Calu3 (cell line): Measurements from ENCODE around the gene DAAM2. TPM values are rescaled to one million over a fixed set of nuclear protein-coding genes. Genes with fewer than 3 reads are reported as not detected.

Experiments
- BruUV-seq: library from RNA; stranded (reverse); fragments of 400-500 nt; replicated peaks from 2 replicates; lab custom pipeline; 2021; lab: Mats Ljungman, UMichigan
- CTCF ChIA-PET: fragments of 300-600 bp; sonication (Branson Sonifier 250); formaldehyde crosslinking; loops from one replicate; lab custom pipeline; 2022; ENCODE audit warnings: antibody characterized with exemption; lab: Charles Lee
- DNase-seq: peaks from one replicate; pipeline ENCODE4 v3.0.0; 2022
- H3K27ac Mint-ChIP-seq: one replicate; pipeline ENCODE4 v1.8.0; 2022; ENCODE audit warnings: mixed read lengths; ENCODE audit not compliant: unreplicated experiment
- H3K27me3 Mint-ChIP-seq: one replicate; pipeline ENCODE4 v1.8.0; 2022; ENCODE audit warnings: mixed read lengths; ENCODE audit not compliant: unreplicated experiment
- H3K36me3 Mint-ChIP-seq: one replicate; pipeline ENCODE4 v1.8.0; 2022; ENCODE audit warnings: mild to moderate bottlenecking, moderate library complexity, mixed read lengths; ENCODE audit not compliant: insufficient read depth, unreplicated experiment
- H3K4me1 Mint-ChIP-seq: one replicate; pipeline ENCODE4 v1.8.0; 2022; ENCODE audit warnings: mild to moderate bottlenecking, low read depth, mixed read lengths; ENCODE audit not compliant: unreplicated experiment
- H3K4me3 Mint-ChIP-seq: one replicate; pipeline ENCODE4 v1.8.0; 2022; ENCODE audit warnings: mild to moderate bottlenecking, low read depth, moderate library complexity, mixed read lengths; ENCODE audit not compliant: unreplicated experiment
- H3K9me3 Mint-ChIP-seq: one replicate; pipeline ENCODE4 v1.8.0; 2022; ENCODE audit warnings: low read depth, mixed read lengths; ENCODE audit not compliant: unreplicated experiment
- CTCF ChIP-seq: fragments of 200-600 bp; IDR thresholded peaks from one replicate; pipeline ENCODE4 v1.8.0; 2022; ENCODE audit warnings: antibody characterized with exemption; ENCODE audit not compliant: unreplicated experiment
- intact Hi-C: fragments of 100-400 bp; cut with micrococcal nuclease; formaldehyde crosslinking; loops from one replicate; pipeline ENCODE4 v1.10.0; 2022; ENCODE audit not compliant: unreplicated experiment
- total RNA-seq: library from RNA; stranded (reverse); gene quantifications from 2 replicates; pipeline ENCODE4 v1.2.3, GENCODE V29; 2022

DAAM2 gene
- total RNA-seq, 1 experiment from 2014 or later: not detected

DNA sequence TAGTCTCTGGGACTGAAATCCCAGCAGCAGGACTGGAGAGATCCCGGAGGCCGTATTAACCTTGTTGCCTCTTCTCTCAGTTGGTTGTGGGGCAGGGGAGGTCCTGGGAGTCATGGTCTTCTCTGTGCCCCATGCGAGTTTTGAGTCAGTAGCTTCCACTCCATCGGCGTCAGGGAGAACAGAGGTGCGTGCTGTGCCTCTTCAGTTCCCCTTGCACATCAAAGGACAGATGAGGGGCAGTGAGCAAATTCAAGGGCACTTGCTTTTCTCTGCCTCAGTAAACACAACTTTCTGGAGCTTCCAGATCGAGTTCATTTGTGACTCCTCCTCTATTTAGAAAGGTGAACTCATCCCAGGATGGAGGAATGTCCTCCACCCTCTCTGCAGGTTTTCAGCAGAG, 93.5 kb downstream of the DAAM2 start:
- H3K4me3 Mint-ChIP-seq: no peak overlapping the region
- DNase-seq: no peak
- H3K27me3 Mint-ChIP-seq: peaks cover 65% of the 10 kb centered on the region
- H3K27ac Mint-ChIP-seq: no peak overlapping the region
- H3K4me1 Mint-ChIP-seq: no peaks in the 10 kb centered on the region
- BruUV-seq: no TSS peak
- H3K36me3 Mint-ChIP-seq: no peaks in the 10 kb centered on the region
- CTCF ChIA-PET: no interaction called here
- TF ChIP-seq CTCF: no peak
- intact Hi-C loops: no loop called here
- no peaks in the 10 kb centered on the region for H3K9me3 Mint-ChIP-seq

DNA sequence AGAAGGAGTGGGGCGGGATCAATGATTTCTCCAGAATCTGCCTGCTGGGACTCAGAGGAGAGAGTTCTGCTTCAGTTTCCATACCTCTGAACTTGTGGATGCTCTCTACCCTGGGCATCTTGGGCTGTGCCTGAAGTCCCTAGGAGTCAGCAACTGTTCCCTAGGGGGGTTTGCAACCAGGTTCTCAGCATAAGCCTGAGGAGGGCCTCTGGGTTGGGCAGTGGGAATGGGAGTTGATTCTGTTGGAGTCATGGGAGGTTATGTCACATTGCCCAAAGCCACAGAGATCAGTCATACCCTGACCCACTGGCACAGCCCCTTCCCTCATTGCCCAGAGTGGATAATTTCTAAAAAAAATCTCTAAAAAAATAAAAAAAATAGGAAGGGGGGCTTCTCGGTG, 94.7 kb downstream of the DAAM2 start:
- Mint-ChIP-seq H3K27ac (no peak overlapping the region), H3K9me3 (no peaks in the 10 kb centered on the region), H3K4me3 (no peak overlapping the region), H3K27me3 (peaks cover 76% of the 10 kb centered on the region), H3K4me1 (no peaks in the 10 kb centered on the region), H3K36me3 (no peaks in the 10 kb centered on the region)
- BruUV-seq: no TSS peak
- CTCF ChIA-PET: no interaction called here
- DNase-seq: no peak
- intact Hi-C loops: no loop called here
- no peak for TF ChIP-seq CTCF

- intact Hi-C loops: no loop called here
- CTCF ChIA-PET: interaction anchor here (0.6 kb wide), 1 partner anchor 304 kb away, joined by 4 read pairs; no protein-coding TSS in a partner anchor
- Mint-ChIP-seq H3K27ac (no peak overlapping the region), H3K4me1 (no peaks in the 10 kb centered on the region), H3K27me3 (peaks cover 66% of the 10 kb centered on the region), H3K9me3 (no peaks in the 10 kb centered on the region), H3K36me3 (no peaks in the 10 kb centered on the region), H3K4me3 (no peak overlapping the region)
- no peak for TF ChIP-seq CTCF
- DNase-seq: peak; percentile 40
- no TSS peak for BruUV-seq
These were observed 95.7 kb downstream of the DAAM2 start for GRCh38 chr6:39887692-39888450.

DNA sequence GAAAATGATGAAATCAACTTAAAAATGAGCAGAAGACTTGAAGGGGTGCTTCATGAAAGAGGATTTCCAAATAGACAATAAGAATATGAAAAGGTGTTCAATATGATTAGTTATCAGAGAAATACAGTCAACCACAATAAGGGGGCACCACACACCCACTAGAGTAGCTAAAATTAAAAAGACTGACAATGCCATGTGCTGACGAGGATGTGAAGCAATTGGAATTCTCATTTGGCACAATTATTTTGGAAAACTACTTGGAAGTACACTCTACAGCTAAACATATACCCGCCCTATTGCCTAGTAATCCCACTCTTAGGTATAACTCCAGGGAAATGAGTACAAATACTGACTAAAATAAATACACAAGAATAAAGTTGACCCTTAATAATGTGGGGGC, 97.1 kb downstream of the DAAM2 start:
- H3K4me3 Mint-ChIP-seq: no peak overlapping the region
- CTCF ChIA-PET: no interaction called here
- no peaks in the 10 kb centered on the region for H3K9me3 Mint-ChIP-seq
- BruUV-seq: no TSS peak
- TF ChIP-seq CTCF: no peak
- DNase-seq: no peak
- no peaks in the 10 kb centered on the region for H3K36me3 Mint-ChIP-seq
- H3K27me3 Mint-ChIP-seq: peaks cover 53% of the 10 kb centered on the region
- intact Hi-C loops: no loop called here
- no peak overlapping the region for H3K27ac Mint-ChIP-seq
- no peaks in the 10 kb centered on the region for H3K4me1 Mint-ChIP-seq
